SH-SY5Y (cell line): Measurements from ENCODE around the gene ANKRD13C.

Experiments
- GATA2 ChIP-seq: IDR thresholded peaks from 2 replicates; pipeline ENCODE4 v1.6.1; 2011; ENCODE audit warnings: mild to moderate bottlenecking, low read depth, low read length
- GATA3 ChIP-seq: IDR thresholded peaks from 2 replicates; pipeline ENCODE4 v1.6.1; 2011; ENCODE audit warnings: low read depth, mild to moderate bottlenecking, low read length, moderate library complexity

- TF ChIP-seq GATA2 (no peak), GATA3 (no peak)
These were observed 1.5 kb downstream of the ANKRD13C start for GRCh38 chr1:70353044-70353443.
